COR-L47 (cell line): ENCODE data around the gene SLC16A1.

ENCODE experiments used
- DNase-seq: peaks from one replicate; lab custom pipeline; 2025; lab: John Stamatoyannopoulos, UW

Gene SLC16A1

GRCh38 chr1:112881742-112882127, 74.3 kb downstream of the SLC16A1 start:
- DNase-seq: no peak

- no peak for DNase-seq
Measured at GRCh38 chr1:112879834-112880233, 76.2 kb downstream of the SLC16A1 start.

GRCh38 chr1:112878321-112878720, 77.7 kb downstream of the SLC16A1 start:
- no peak for DNase-seq

- DNase-seq: no peak
Measured at GRCh38 chr1:112877750-112878149, 78.2 kb downstream of the SLC16A1 start.

- DNase-seq: no peak
Measured at GRCh38 chr1:112876315-112876714, 79.7 kb downstream of the SLC16A1 start.

GRCh38 chr1:112872551-112872962, 83.4 kb downstream of the SLC16A1 start:
- no peak for DNase-seq

GRCh38 chr1:112870887-112871646, 84.9 kb downstream of the SLC16A1 start:
- DNase-seq: peak; percentile 63

GRCh38 chr1:112869895-112870294, 86.1 kb downstream of the SLC16A1 start:
- no peak for DNase-seq

- no peak for DNase-seq
Measured at GRCh38 chr1:112868191-112868590, 87.8 kb downstream of the SLC16A1 start.

- no peak for DNase-seq
Measured at GRCh38 chr1:112866981-112867380, 89.0 kb downstream of the SLC16A1 start.

GRCh38 chr1:112866151-112866550, 89.8 kb downstream of the SLC16A1 start:
- no peak for DNase-seq

- no peak for DNase-seq
Measured at GRCh38 chr1:112862753-112863426, 93.1 kb downstream of the SLC16A1 start.
